Peyer's patch (tissue), 4 donors: ENCODE measurements around the gene NADK2. TPM values are rescaled to one million over a fixed set of nuclear protein-coding genes. Genes with fewer than 3 reads are reported as not detected.

Source experiments
- DNase-seq, 3 donors: peaks; one replicate each; pipeline ENCODE4 v3.0.0-alpha.2; 2017 to 2019
- H3K27ac ChIP-seq, 4 donors: fragments of 200-600 bp; sonication (generic); one replicate each; pipeline ENCODE4 v1.5.1; 2016 to 2019
- H3K27me3 ChIP-seq, 2 donors: fragments of 200-600 bp; sonication (generic); one replicate each; pipeline ENCODE4 v1.5.1; 2019
- H3K36me3 ChIP-seq, 3 donors: fragments of 200-600 bp; sonication (generic); one replicate each; pipeline ENCODE4 v1.5.1; 2016 to 2019
- H3K4me1 ChIP-seq, 4 donors: fragments of 200-600 bp; sonication (generic); one replicate each; pipeline ENCODE4 v1.5.1; 2016 to 2019
- H3K4me3 ChIP-seq, 4 donors: fragments of 200-600 bp; sonication (generic); 1 replicate in 3 of 4; 2 replicates in 1 of 4; pipeline ENCODE4 v1.5.1; 2016 to 2019; ENCODE audit warnings: mild to moderate bottlenecking in 1 of 4
- H3K9me3 ChIP-seq, 4 donors: fragments of 200-600 bp; sonication (generic); one replicate each; pipeline ENCODE4 v1.5.1; 2016 to 2019; ENCODE audit warnings: mild to moderate bottlenecking in 1 of 4
- CTCF ChIP-seq, 6 experiments: fragments of 450-650 bp in 4 of 6; fragments of 200-600 bp in 2 of 6; sonication (generic) in 1 of 6; IDR thresholded peaks; one replicate each; pipeline ENCODE4 v1.5.1; 2017 to 2019; ENCODE audit warnings: antibody characterized with exemption in 6 of 6, mild to moderate bottlenecking in 3 of 6, moderate library complexity in 1 of 6
- POLR2A ChIP-seq, 2 donors: fragments of 450-650 bp; IDR thresholded peaks; one replicate each; pipeline ENCODE4 v1.5.1; 2017; ENCODE audit warnings: antibody characterized with exemption in 2 of 2, mild to moderate bottlenecking in 2 of 2, moderate library complexity in 2 of 2
- total RNA-seq, 4 donors: library from RNA; depleted of rRNA; stranded (reverse); fragments of >200 nt; gene quantifications; one replicate each; pipeline ENCODE4 v1.1.0, GENCODE V29; 2016

NADK2 gene
- total RNA-seq, 4 donors from 2014 or later: 5.8 to 30.0 (median 17.4) TPM

- Histone ChIP-seq H3K36me3 (peaks cover 0 to 63% (median 0%) of the 10 kb centered on the region in 3 donors), H3K27ac (no peak overlapping the region), H3K27me3 (no peaks in the 10 kb centered on the region), H3K9me3 (no peaks in the 10 kb centered on the region), H3K4me1 (no peaks in the 10 kb centered on the region), H3K4me3 (no peak overlapping the region)
- DNase-seq: no peak
- TF ChIP-seq POLR2A (IDR thresholded peaks at IDR 0.05) (no peak), CTCF (IDR thresholded peaks at IDR 0.05) (no peak)
Measured at GRCh38 chr5:36168737-36169136, 73.0 kb downstream of the NADK2 start.

DNA sequence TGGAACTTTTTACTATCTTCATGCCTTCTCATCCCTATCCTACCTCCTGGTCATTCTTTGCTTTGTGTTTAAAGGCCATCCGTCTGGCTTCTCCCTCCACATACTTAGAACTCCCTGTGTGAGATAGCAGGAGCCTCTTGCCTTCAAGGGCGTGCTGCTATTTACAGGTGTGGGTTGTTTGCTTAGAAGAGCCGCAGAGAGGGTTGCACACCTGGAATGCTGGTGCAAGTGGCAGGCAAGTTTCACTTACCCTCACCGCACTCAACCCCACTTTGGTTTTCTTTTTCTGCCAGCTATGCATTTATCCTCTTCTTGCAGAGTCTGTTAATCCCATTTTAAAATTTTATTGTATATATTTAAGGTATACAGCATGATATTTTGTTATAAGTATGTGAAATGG is 77.3 kb downstream of the NADK2 start:
- peaks cover 0 to 52% (median 0%) of the 10 kb centered on the region in 3 donors for H3K36me3 ChIP-seq
- DNase-seq: no peak
- TF ChIP-seq POLR2A (IDR thresholded peaks at IDR 0.05): no peak
- no peak for TF ChIP-seq CTCF (IDR thresholded peaks at IDR 0.05)

DNA sequence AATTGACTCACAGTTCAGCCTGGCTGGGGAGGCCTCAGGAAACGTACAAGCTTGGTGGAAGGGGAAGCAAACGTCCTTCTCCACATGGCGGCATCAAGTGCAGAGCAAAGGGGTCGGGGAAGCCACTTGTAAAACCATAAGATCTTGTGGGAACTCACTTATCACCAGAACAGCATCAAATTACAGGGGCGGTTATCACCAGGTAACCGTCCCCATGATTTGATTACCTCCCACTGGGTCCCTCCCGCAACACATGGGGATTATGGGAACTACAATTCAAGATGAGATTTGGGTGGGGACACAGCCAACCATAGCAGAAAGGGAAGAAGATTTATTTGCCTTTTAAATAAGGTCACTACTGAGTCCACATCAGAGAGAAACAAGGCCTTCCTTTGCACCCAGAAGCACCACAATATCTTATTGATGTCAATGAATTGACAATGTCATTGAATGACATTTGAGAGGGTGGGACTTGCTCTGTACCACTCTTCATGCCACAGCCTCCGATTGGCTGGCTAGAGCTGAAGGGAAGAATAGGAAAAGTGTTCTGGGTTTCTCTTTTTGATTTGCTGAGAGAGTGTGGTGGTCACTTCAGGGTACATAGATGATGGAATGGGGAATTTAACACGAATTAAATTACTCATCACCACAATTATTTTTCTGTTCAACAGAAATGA is 78.8 kb downstream of the NADK2 start:
- Histone ChIP-seq H3K9me3 (no peaks in the 10 kb centered on the region), H3K27me3 (no peaks in the 10 kb centered on the region), H3K4me3 (no peak overlapping the region), H3K27ac (no peak overlapping the region), H3K4me1 (no peaks in the 10 kb centered on the region), H3K36me3 (peaks cover 0 to 37% (median 0%) of the 10 kb centered on the region in 3 donors)
- no peak for DNase-seq
- TF ChIP-seq POLR2A (IDR thresholded peaks at IDR 0.05) (no peak), CTCF (IDR thresholded peaks at IDR 0.05) (no peak)

More for the DNA sequence above, 77.3 kb downstream of the NADK2 start:
- Histone ChIP-seq H3K9me3 (no peaks in the 10 kb centered on the region), H3K27me3 (no peaks in the 10 kb centered on the region), H3K4me1 (no peaks in the 10 kb centered on the region), H3K27ac (no peak overlapping the region), H3K4me3 (no peak overlapping the region)

DNA sequence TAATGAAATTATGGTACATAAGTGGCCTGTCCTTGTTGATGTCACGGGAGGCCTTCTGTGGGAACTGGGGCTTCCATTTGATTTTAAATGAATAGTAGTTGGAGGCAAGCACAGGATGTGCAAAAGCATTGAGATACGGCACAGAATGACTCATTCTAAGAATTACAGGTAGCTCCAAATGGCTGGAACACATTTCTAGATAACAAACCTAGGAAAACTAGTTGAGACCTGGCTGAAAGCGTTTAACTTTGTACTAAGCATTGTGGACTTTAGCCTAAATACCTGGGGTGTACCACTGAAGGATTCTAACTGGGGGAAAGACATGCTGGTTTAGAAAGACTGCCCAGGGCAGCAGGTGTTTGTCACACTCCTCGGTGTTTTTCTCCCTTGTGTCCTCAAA is 80.4 kb downstream of the NADK2 start:
- peaks cover 0 to 32% (median 0%) of the 10 kb centered on the region in 3 donors for H3K36me3 ChIP-seq
- H3K27me3 ChIP-seq: no peaks in the 10 kb centered on the region
- H3K27ac ChIP-seq: no peak overlapping the region
- TF ChIP-seq POLR2A (IDR thresholded peaks at IDR 0.05): no peak
- no peak for TF ChIP-seq CTCF (IDR thresholded peaks at IDR 0.05)
- no peaks in the 10 kb centered on the region for H3K9me3 ChIP-seq
- H3K4me1 ChIP-seq: no peaks in the 10 kb centered on the region
- no peak for DNase-seq
- H3K4me3 ChIP-seq: no peak overlapping the region

- Histone ChIP-seq H3K9me3 (no peaks in the 10 kb centered on the region), H3K36me3 (peaks cover 0 to 31% (median 0%) of the 10 kb centered on the region in 3 donors), H3K4me1 (no peaks in the 10 kb centered on the region), H3K4me3 (no peak overlapping the region), H3K27me3 (no peaks in the 10 kb centered on the region), H3K27ac (no peak overlapping the region)
- DNase-seq: no peak
- no peak for TF ChIP-seq CTCF (IDR thresholded peaks at IDR 0.05)
- no peak for TF ChIP-seq POLR2A (IDR thresholded peaks at IDR 0.05)
Measured at GRCh38 chr5:36160617-36161016, 81.1 kb downstream of the NADK2 start.
